Measurements from ENCODE around the gene PPIC. TPM values are rescaled to one million over a fixed set of nuclear protein-coding genes. Genes with fewer than 3 reads are reported as not detected.

Gene PPIC
- total and polyA plus RNA-seq, 4 donors = 21.4 to 40.3 (median 31.3) TPM

DNA sequence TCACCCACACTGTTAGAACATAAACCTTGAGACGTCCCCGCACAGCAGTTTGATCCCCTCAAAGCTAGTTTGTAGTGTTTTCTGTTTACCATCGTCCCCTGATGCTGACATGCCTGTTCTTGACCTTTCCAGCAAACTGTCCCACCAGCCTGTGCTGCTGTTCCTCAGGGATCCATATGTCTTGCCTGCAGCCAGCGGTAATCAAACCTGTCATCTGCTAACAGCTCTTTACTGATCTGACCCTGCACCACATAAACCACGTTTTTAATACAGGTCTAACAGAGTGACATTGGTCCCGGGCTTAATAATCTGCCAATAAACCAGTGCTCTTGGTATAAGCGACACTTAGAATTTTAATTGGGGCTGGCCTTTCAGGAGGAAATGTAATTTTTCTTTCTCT is 34.7 kb downstream of the PPIC start:
- DNase-seq = no peak
- WGBS, 2 donors = 86 to 90% methylated on average over 7 of the region's 7 CpGs
- no peak for TF ChIP-seq CTCF (IDR thresholded peaks at IDR 0.05; ENCODE audit: control extremely low read depth, extremely low read depth)

GRCh38 chr5:123000731-123001130 is 35.8 kb downstream of the PPIC start:
- Histone ChIP-seq H3K36me3 (ENCODE audit: control insufficient read depth in 4 of 4, insufficient read depth in 4 of 4, low read length in 4 of 4) (peaks cover 0 to 6% (median 2%) of the 10 kb centered on the region in 4 donors), H3K4me1 (ENCODE audit: control insufficient read depth in 5 of 5, insufficient read depth in 5 of 5, low read length in 5 of 5) (no peaks in the 10 kb centered on the region), H3K9ac (ENCODE audit: insufficient read depth in 1 of 2, low read length in 2 of 2) (no peak overlapping the region), H3K9me3 (ENCODE audit: control insufficient read depth in 4 of 4, insufficient read depth in 3 of 4, low read length in 3 of 4) (no peaks in the 10 kb centered on the region), H3K27me3 (ENCODE audit: control insufficient read depth in 3 of 3, insufficient read depth in 3 of 3, low read length in 2 of 3) (no peaks in the 10 kb centered on the region), H3K27ac (ENCODE audit: low read depth in 1 of 2, low read length in 1 of 2) (no peak overlapping the region), H3K4me3 (no peak overlapping the region)
- DNase-seq = no peak
- no peak for TF ChIP-seq CTCF (IDR thresholded peaks at IDR 0.05; ENCODE audit: control extremely low read depth, extremely low read depth)
- ATAC-seq (ENCODE audit: insufficient read depth, low FRiP score) = no peak
- 100% methylated on average over 1 of the region's 1 CpG for WGBS, 2 donors

More for the DNA sequence above, 34.7 kb downstream of the PPIC start:
- no peaks in the 10 kb centered on the region for H3K4me1 ChIP-seq (ENCODE audit: control insufficient read depth in 5 of 5, insufficient read depth in 5 of 5, low read length in 5 of 5)
- H3K27ac ChIP-seq (ENCODE audit: low read depth in 1 of 2, low read length in 1 of 2) = no peak overlapping the region
- H3K27me3 ChIP-seq (ENCODE audit: control insufficient read depth in 3 of 3, insufficient read depth in 3 of 3, low read length in 2 of 3) = no peaks in the 10 kb centered on the region
- no peaks in the 10 kb centered on the region for H3K9me3 ChIP-seq (ENCODE audit: control insufficient read depth in 4 of 4, insufficient read depth in 3 of 4, low read length in 3 of 4)
- H3K9ac ChIP-seq (ENCODE audit: insufficient read depth in 1 of 2, low read length in 2 of 2) = no peak overlapping the region
- no peak for ATAC-seq (ENCODE audit: insufficient read depth, low FRiP score)
- H3K36me3 ChIP-seq (ENCODE audit: control insufficient read depth in 4 of 4, insufficient read depth in 4 of 4, low read length in 4 of 4) = peaks cover 0 to 6% (median 2%) of the 10 kb centered on the region in 4 donors
- H3K4me3 ChIP-seq = no peak overlapping the region

- Histone ChIP-seq H3K4me3 (no peak overlapping the region), H3K9me3 (ENCODE audit: control insufficient read depth in 4 of 4, insufficient read depth in 3 of 4, low read length in 3 of 4) (no peaks in the 10 kb centered on the region), H3K27ac (ENCODE audit: low read depth in 1 of 2, low read length in 1 of 2) (no peak overlapping the region), H3K36me3 (ENCODE audit: control insufficient read depth in 4 of 4, insufficient read depth in 4 of 4, low read length in 4 of 4) (peaks cover 0 to 6% (median 2%) of the 10 kb centered on the region in 4 donors), H3K27me3 (ENCODE audit: control insufficient read depth in 3 of 3, insufficient read depth in 3 of 3, low read length in 2 of 3) (no peaks in the 10 kb centered on the region), H3K4me1 (ENCODE audit: control insufficient read depth in 5 of 5, insufficient read depth in 5 of 5, low read length in 5 of 5) (no peaks in the 10 kb centered on the region), H3K9ac (ENCODE audit: insufficient read depth in 1 of 2, low read length in 2 of 2) (no peak overlapping the region)
- ATAC-seq (ENCODE audit: insufficient read depth, low FRiP score) = no peak
- WGBS, 2 donors = 58 to 68% methylated on average over 10 of the region's 10 CpGs
- DNase-seq = peak in 1 of 3 donors; percentile 17
- TF ChIP-seq CTCF (IDR thresholded peaks at IDR 0.05; ENCODE audit: control extremely low read depth, extremely low read depth) = peak; percentile 36
Measured at GRCh38 chr5:122999947-123000563, 36.5 kb downstream of the PPIC start.

- WGBS, 2 donors = 63 to 68% methylated on average over 7 of the region's 7 CpGs
Measured at GRCh38 chr5:122997294-122997693, 39.2 kb downstream of the PPIC start.

More at GRCh38 chr5:122997294-122997693, 39.2 kb downstream of the PPIC start:
- Histone ChIP-seq H3K9ac (ENCODE audit: insufficient read depth in 1 of 2, low read length in 2 of 2) (no peak overlapping the region), H3K4me1 (ENCODE audit: control insufficient read depth in 5 of 5, insufficient read depth in 5 of 5, low read length in 5 of 5) (no peaks in the 10 kb centered on the region), H3K27ac (ENCODE audit: low read depth in 1 of 2, low read length in 1 of 2) (no peak overlapping the region), H3K36me3 (ENCODE audit: control insufficient read depth in 4 of 4, insufficient read depth in 4 of 4, low read length in 4 of 4) (peaks cover 0 to 5% (median 0%) of the 10 kb centered on the region in 4 donors), H3K9me3 (ENCODE audit: control insufficient read depth in 4 of 4, insufficient read depth in 3 of 4, low read length in 3 of 4) (no peaks in the 10 kb centered on the region), H3K27me3 (ENCODE audit: control insufficient read depth in 3 of 3, insufficient read depth in 3 of 3, low read length in 2 of 3) (no peaks in the 10 kb centered on the region), H3K4me3 (no peak overlapping the region)
- DNase-seq (no peak), ATAC-seq (ENCODE audit: insufficient read depth, low FRiP score) (no peak)
- no peak for TF ChIP-seq CTCF (IDR thresholded peaks at IDR 0.05; ENCODE audit: control extremely low read depth, extremely low read depth)

All from lung (tissue), 12 donors.